ENCODE results near the gene ACER2. TPM values are rescaled to one million over a fixed set of nuclear protein-coding genes. Genes with fewer than 3 reads are reported as not detected.
"Not testable (repeated sequence)": the region's sequence is repeated elsewhere in the genome, so short reads cannot be mapped to it uniquely, and the experiment has no call there.

Gene ACER2
- total and polyA plus RNA-seq, 8 donors, result 0.23 to 54.3 (median 20.5) TPM; not detected in 1

DNA sequence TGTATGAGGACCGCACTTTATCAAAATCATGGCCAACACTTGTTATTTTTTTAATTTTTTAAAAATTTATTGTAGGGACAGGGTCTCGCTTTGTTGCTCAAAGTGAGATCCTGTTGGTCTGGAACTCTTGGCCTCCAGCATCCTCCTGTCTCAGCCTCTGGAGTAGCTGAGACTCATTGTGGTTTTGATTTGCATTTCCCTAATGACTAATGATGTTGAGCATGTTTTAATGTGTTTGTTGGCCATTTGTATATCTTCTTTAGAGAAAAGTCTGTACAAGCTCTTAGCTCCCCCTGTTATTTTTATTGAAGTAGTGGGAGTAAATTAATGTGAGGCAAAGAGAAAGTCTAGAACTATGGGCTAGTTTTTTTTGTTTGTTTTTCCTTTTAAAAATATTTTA, 27.2 kb upstream of the ACER2 start:
- TF ChIP-seq EP300 (IDR thresholded peaks at IDR 0.05) (no peak), POLR2AphosphoS5 (IDR thresholded peaks at IDR 0.05) (no peak), POLR2A (IDR thresholded peaks at IDR 0.05) (no peak)
- TF ChIP-seq, protein P1, sequence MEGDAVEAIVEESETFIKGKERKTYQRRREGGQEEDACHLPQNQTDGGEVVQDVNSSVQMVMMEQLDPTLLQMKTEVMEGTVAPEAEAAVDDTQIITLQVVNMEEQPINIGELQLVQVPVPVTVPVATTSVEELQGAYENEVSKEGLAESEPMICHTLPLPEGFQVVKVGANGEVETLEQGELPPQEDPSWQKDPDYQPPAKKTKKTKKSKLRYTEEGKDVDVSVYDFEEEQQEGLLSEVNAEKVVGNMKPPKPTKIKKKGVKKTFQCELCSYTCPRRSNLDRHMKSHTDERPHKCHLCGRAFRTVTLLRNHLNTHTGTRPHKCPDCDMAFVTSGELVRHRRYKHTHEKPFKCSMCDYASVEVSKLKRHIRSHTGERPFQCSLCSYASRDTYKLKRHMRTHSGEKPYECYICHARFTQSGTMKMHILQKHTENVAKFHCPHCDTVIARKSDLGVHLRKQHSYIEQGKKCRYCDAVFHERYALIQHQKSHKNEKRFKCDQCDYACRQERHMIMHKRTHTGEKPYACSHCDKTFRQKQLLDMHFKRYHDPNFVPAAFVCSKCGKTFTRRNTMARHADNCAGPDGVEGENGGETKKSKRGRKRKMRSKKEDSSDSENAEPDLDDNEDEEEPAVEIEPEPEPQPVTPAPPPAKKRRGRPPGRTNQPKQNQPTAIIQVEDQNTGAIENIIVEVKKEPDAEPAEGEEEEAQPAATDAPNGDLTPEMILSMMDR (IDR thresholded peaks at IDR 0.05), result no peak
- DNase-seq, result no peak
- 82 to 99% (median 98%) methylated on average over 2 of the region's 2 CpGs for WGBS, 5 donors
- H3K27me3 ChIP-seq, result no peaks in the 10 kb centered on the region
- H3K4me1 ChIP-seq, result peaks cover 16 to 38% (median 28%) of the 10 kb centered on the region in 4 donors
- H3K27ac ChIP-seq, result no peak overlapping the region
- H3K9me3 ChIP-seq, result no peaks in the 10 kb centered on the region
- peaks cover 19 to 26% (median 24%) of the 10 kb centered on the region in 4 donors for H3K36me3 ChIP-seq
- no peak overlapping the region for H3K4me3 ChIP-seq
- intact Hi-C loops (cut with DNase I; ENCODE audit: low total_unique reads), result no loop called here

DNA sequence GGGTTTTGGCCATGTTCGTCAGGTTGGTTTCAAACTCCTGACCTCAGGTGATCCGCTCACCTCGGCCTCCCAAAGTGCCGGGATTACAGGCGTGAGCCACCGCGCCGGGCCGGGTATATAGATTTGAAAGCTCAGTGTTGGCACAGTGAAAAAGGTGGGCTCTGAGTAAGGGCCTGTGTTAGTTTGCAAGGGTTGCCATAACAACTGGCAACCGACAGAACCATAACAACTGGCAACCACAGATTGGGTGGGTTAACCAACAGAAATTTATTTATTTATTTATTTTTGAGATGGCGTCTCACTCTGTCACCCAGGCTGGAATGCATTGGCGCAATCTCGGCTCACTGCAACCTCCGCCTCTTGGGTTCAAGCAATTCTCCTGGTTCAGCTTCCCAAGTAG, 23.6 kb upstream of the ACER2 start:
- H3K4me1 ChIP-seq; intact Hi-C loops (cut with DNase I; ENCODE audit: low total_unique reads); H3K9me3 ChIP-seq; H3K4me3 ChIP-seq; H3K27me3 ChIP-seq; DNase-seq; H3K27ac ChIP-seq; H3K36me3 ChIP-seq: not testable (repeated sequence)
- 96 to 98% (median 97%) methylated on average over 14 of the region's 14 CpGs for WGBS, 5 donors

DNA sequence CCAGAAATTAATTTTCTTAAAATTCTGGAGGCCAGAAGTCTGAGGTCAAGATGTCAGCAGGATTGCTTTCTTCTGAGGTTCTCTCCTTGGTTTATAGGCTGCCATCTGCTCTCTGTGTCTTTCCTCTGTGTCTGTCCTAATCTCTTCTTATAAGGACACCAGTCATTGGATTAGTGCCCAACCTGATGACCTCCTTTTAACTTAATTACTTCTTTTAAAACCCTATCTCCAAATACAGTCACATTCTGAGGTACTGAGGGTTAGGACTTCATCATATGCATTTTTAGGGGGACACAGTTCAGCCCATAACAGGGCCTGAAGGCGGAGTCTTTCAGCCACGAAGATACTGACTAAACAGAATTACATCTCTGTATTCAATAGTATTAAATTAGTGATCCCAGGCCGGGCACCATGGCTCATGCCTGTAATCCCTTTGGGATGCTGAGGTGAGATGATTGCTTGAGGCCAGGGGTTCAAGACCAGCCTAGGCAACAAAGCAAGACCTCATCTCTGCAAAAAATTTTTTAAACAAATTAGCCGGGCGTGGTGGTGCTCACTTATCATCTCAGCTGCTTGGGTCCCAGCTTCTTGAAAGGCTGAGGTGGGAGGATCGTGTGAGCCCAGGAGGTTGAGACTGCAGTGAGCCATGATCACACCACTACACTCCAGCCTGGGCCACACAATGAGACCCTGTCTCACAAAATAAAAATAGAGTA, 22.9 kb upstream of the ACER2 start:
- peaks cover 0 to 3% (median under 1%) of the 10 kb centered on the region in 4 donors for H3K4me1 ChIP-seq
- WGBS, 5 donors, result 91 to 95% (median 92%) methylated on average over 6 of the region's 6 CpGs
- H3K27ac ChIP-seq, result no peak overlapping the region
- H3K4me3 ChIP-seq, result no peak overlapping the region
- DNase-seq, result no peak
- H3K36me3 ChIP-seq, result no peaks in the 10 kb centered on the region
- no peaks in the 10 kb centered on the region for H3K9me3 ChIP-seq
- intact Hi-C loops (cut with DNase I; ENCODE audit: low total_unique reads), result no loop called here
- no peak for TF ChIP-seq EP300 (IDR thresholded peaks at IDR 0.05)
- TF ChIP-seq POLR2AphosphoS5 (IDR thresholded peaks at IDR 0.05), result no peak
- no peak for TF ChIP-seq POLR2A (IDR thresholded peaks at IDR 0.05)
- TF ChIP-seq, protein P1 (IDR thresholded peaks at IDR 0.05), result no peak
- no peaks in the 10 kb centered on the region for H3K27me3 ChIP-seq

DNA sequence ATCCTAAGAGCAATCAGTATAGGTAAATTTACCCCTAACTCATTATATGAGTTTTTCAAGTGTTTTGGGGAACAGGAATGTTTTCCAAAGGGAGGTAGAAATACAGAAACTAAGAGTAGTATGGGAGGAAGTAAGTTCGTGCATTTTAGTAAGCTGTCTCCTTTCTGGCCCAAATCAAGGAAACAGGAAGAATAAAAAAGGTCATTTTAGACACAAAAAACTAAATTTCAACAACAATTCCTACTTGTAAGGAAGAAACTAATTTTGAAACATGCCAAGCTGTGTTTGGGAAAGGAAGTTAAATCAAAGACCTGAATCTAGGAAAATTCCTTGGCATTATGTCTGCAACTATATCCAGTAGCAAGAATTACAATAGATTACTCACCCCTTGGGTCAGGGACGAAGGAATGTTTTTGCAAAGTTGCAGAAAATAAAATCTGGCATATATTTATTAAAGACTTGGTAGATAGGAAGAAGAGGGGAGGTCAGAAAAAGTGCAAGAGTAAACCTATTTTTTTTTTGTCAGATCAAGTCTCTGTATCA, 22.2 kb upstream of the ACER2 start:
- no peak overlapping the region for H3K4me3 ChIP-seq
- DNase-seq, result no peak
- H3K4me1 ChIP-seq, result no peaks in the 10 kb centered on the region
- H3K27me3 ChIP-seq, result no peaks in the 10 kb centered on the region
- no peaks in the 10 kb centered on the region for H3K36me3 ChIP-seq
- H3K9me3 ChIP-seq, result no peaks in the 10 kb centered on the region
- H3K27ac ChIP-seq, result no peak overlapping the region
- no peak for TF ChIP-seq POLR2AphosphoS5 (IDR thresholded peaks at IDR 0.05)
- TF ChIP-seq EP300 (IDR thresholded peaks at IDR 0.05), result no peak
- TF ChIP-seq POLR2A (IDR thresholded peaks at IDR 0.05), result no peak
- TF ChIP-seq, protein P1 (IDR thresholded peaks at IDR 0.05), result no peak
- intact Hi-C loops (cut with DNase I; ENCODE audit: low total_unique reads), result no loop called here
- 60 to 82% (median 78%) methylated on average over 2 of the region's 2 CpGs for WGBS, 5 donors

DNA sequence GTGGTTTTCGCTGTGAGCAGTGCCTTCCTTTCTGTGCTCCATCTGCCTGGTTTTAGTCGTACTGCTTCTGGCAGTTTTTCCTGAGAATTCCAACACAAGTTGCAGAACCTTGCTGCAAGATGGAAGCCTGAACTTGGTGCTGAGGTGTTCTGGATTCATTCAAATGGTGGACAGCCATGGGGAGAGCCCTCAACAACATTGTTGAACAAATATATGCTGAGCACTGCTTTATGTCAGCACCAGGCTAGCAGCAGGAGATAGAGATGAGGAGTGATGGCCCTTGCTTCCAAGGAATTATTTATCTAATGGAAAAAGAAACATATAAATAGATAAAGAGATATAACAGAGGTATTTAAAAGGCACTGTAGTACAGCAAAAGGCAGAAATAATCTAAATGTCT, 21.5 kb upstream of the ACER2 start:
- intact Hi-C loops (cut with DNase I; ENCODE audit: low total_unique reads), result no loop called here
- no peak overlapping the region for H3K4me3 ChIP-seq
- no peak for DNase-seq
- no peak overlapping the region for H3K27ac ChIP-seq
- TF ChIP-seq, protein P1 (IDR thresholded peaks at IDR 0.05), result no peak
- TF ChIP-seq POLR2A (IDR thresholded peaks at IDR 0.05) (no peak), EP300 (IDR thresholded peaks at IDR 0.05) (no peak), POLR2AphosphoS5 (IDR thresholded peaks at IDR 0.05) (no peak)
- no peaks in the 10 kb centered on the region for H3K4me1 ChIP-seq
- no peaks in the 10 kb centered on the region for H3K27me3 ChIP-seq
- WGBS, 5 donors, result 78 to 91% (median 87%) methylated on average over 2 of the region's 2 CpGs
- no peaks in the 10 kb centered on the region for H3K9me3 ChIP-seq
- no peaks in the 10 kb centered on the region for H3K36me3 ChIP-seq

DNA sequence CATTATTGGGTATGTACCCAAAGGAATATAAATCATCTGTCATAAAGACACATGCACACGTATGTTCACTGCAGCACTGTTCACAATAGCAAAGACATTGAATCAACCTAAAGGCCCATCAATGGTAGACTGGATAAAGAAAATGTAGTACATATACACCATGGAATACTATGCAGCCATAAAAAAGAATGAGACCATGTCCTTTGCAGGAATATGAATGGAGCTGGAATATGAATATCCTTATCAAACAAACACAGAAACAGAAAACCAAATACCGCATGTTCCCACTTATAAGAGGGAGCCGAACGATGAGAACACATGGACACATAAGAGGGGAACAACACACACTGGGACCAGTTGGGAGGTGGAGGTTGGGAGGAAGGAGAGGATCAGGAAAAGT, 19.3 kb upstream of the ACER2 start:
- H3K36me3 ChIP-seq; H3K9me3 ChIP-seq; H3K4me1 ChIP-seq; H3K4me3 ChIP-seq; H3K27ac ChIP-seq; intact Hi-C loops (cut with DNase I; ENCODE audit: low total_unique reads); DNase-seq; H3K27me3 ChIP-seq: not testable (repeated sequence)
- 90 to 98% (median 95%) methylated on average over 4 of the region's 4 CpGs for WGBS, 5 donors

Measured in stomach (tissue), 9 donors.